H1 (cell line): ENCODE results near the gene GPC3. TPM values are rescaled to one million over a fixed set of nuclear protein-coding genes. Genes with fewer than 3 reads are reported as not detected.

Experiments
- EGR1 ChIP-seq: IDR thresholded peaks from 2 replicates; pipeline ENCODE4 v1.6.1; 2011; ENCODE audit warnings: low read depth, low read length, borderline replicate concordance
- EZH2 ChIP-seq: fragments of 200-600 bp; sonication (generic); IDR thresholded peaks from 2 replicates; pipeline ENCODE4 v1.7.1; 2012; ENCODE audit warnings: low read depth, mild to moderate bottlenecking, moderate library complexity, low read length, inconsistent platforms; ENCODE audit not compliant: severe bottlenecking
- HDAC6 ChIP-seq: IDR thresholded peaks from one replicate; pipeline ENCODE4 v1.7.1; 2012; ENCODE audit warnings: low read depth, mild to moderate bottlenecking, inconsistent platforms, low read length, moderate library complexity
- JUN ChIP-seq: IDR thresholded peaks from 2 replicates; pipeline ENCODE4 v1.6.1; 2011; ENCODE audit warnings: low read depth, mild to moderate bottlenecking, improper control_type of control experiment, low read length
- KDM5A ChIP-seq: fragments of 200-600 bp; IDR thresholded peaks from 2 replicates; pipeline ENCODE4 v1.7.1; 2012; ENCODE audit warnings: mild to moderate bottlenecking, low read length, inconsistent platforms, mixed read lengths
- MAFK ChIP-seq: IDR thresholded peaks from 2 replicates; pipeline ENCODE4 v1.6.1; 2012; ENCODE audit warnings: low read depth, mild to moderate bottlenecking, improper control_type of control experiment, low read length
- RAD21 ChIP-seq, 2 experiments: IDR thresholded peaks in 1 of 2; conservative IDR thresholded peaks in 1 of 2; 2 replicates each; pipeline ENCODE4 v1.6.1; 2011; ENCODE audit warnings: low read depth in 2 of 2, low read length in 2 of 2, improper control_type of control experiment in 1 of 2, inconsistent platforms in 1 of 2, mild to moderate bottlenecking in 1 of 2, moderate library complexity in 1 of 2
- SAP30 ChIP-seq: fragments of 300-600 bp; sonication (generic); IDR thresholded peaks from 2 replicates; pipeline ENCODE4 v1.7.1; 2012; ENCODE audit warnings: low read length, moderate library complexity, mild to moderate bottlenecking, inconsistent platforms; ENCODE audit not compliant: insufficient read depth, insufficient replicate concordance
- SUZ12 ChIP-seq: fragments of 200-600 bp; sonication (generic); IDR thresholded peaks from 2 replicates; pipeline ENCODE4 v1.6.1; 2012; ENCODE audit warnings: mild to moderate bottlenecking, inconsistent platforms, low read length, moderate library complexity, mixed read lengths
- TBP ChIP-seq: IDR thresholded peaks from 2 replicates; pipeline ENCODE4 v1.6.1; 2011; ENCODE audit warnings: low read depth, low read length, improper control_type of control experiment
- polyA plus RNA-seq, 7 experiments: library from polyadenylated mRNA; depleted of rRNA in 3 of 7; stranded (reverse) in 5 of 7; unstranded in 2 of 7; fragments of >200 nt in 5 of 7; fragments of 200-250 nt in 2 of 7; gene quantifications; 1 replicate in 5 of 7; 2 replicates in 1 of 7; 4 replicates in 1 of 7; pipeline versions ENCODE4 v1.2.1 to v1.2.3, GENCODE V29; 2011 to 2013; ENCODE audit warnings: missing spikeins in 2 of 7, mixed read lengths in 2 of 7
- total RNA-seq: library from RNA; stranded (reverse); fragmentation: NEBNext Ultra II Directional; extraction: Animal tissue kit (Norgen Biotek cat#: 25700); gene quantifications from 2 replicates; pipeline ENCODE4 v1.2.1, GENCODE V29; 2021
- TF ChIP-seq, protein P1 (sequence below): fragments of 300-600 bp; sonication (generic); IDR thresholded peaks from 2 replicates; pipeline ENCODE4 v1.7.1; 2012; ENCODE audit warnings: low read length, moderate library complexity, mild to moderate bottlenecking, inconsistent platforms; ENCODE audit not compliant: insufficient replicate concordance

GPC3 gene
- total and polyA plus RNA-seq, 2 of the 8 experiments (the other 6 are each of a cell fraction or from before 2014, with no cell fraction given) = 64.8 to 71.9 TPM

DNA sequence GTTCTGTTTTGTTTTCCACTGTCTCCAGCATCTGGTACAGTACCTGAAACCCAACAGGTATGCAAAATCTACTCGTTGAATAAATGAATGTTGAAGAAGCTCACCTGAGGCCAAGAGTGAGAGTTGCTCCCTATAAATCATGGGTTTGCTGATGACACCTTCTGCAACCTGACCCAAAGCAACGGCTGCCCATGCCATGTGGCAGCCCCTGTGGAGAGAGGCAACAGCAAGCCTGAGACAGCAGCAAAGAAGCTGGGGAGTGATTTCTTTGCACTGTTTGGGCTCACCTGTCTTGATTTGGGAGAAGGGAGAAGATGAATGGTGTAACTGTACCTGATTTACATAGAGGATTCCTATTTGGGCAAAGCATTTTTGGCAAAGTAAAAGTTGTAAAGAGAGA is 450.3 kb downstream of the GPC3 start (continued):
- TF ChIP-seq, protein P1, sequence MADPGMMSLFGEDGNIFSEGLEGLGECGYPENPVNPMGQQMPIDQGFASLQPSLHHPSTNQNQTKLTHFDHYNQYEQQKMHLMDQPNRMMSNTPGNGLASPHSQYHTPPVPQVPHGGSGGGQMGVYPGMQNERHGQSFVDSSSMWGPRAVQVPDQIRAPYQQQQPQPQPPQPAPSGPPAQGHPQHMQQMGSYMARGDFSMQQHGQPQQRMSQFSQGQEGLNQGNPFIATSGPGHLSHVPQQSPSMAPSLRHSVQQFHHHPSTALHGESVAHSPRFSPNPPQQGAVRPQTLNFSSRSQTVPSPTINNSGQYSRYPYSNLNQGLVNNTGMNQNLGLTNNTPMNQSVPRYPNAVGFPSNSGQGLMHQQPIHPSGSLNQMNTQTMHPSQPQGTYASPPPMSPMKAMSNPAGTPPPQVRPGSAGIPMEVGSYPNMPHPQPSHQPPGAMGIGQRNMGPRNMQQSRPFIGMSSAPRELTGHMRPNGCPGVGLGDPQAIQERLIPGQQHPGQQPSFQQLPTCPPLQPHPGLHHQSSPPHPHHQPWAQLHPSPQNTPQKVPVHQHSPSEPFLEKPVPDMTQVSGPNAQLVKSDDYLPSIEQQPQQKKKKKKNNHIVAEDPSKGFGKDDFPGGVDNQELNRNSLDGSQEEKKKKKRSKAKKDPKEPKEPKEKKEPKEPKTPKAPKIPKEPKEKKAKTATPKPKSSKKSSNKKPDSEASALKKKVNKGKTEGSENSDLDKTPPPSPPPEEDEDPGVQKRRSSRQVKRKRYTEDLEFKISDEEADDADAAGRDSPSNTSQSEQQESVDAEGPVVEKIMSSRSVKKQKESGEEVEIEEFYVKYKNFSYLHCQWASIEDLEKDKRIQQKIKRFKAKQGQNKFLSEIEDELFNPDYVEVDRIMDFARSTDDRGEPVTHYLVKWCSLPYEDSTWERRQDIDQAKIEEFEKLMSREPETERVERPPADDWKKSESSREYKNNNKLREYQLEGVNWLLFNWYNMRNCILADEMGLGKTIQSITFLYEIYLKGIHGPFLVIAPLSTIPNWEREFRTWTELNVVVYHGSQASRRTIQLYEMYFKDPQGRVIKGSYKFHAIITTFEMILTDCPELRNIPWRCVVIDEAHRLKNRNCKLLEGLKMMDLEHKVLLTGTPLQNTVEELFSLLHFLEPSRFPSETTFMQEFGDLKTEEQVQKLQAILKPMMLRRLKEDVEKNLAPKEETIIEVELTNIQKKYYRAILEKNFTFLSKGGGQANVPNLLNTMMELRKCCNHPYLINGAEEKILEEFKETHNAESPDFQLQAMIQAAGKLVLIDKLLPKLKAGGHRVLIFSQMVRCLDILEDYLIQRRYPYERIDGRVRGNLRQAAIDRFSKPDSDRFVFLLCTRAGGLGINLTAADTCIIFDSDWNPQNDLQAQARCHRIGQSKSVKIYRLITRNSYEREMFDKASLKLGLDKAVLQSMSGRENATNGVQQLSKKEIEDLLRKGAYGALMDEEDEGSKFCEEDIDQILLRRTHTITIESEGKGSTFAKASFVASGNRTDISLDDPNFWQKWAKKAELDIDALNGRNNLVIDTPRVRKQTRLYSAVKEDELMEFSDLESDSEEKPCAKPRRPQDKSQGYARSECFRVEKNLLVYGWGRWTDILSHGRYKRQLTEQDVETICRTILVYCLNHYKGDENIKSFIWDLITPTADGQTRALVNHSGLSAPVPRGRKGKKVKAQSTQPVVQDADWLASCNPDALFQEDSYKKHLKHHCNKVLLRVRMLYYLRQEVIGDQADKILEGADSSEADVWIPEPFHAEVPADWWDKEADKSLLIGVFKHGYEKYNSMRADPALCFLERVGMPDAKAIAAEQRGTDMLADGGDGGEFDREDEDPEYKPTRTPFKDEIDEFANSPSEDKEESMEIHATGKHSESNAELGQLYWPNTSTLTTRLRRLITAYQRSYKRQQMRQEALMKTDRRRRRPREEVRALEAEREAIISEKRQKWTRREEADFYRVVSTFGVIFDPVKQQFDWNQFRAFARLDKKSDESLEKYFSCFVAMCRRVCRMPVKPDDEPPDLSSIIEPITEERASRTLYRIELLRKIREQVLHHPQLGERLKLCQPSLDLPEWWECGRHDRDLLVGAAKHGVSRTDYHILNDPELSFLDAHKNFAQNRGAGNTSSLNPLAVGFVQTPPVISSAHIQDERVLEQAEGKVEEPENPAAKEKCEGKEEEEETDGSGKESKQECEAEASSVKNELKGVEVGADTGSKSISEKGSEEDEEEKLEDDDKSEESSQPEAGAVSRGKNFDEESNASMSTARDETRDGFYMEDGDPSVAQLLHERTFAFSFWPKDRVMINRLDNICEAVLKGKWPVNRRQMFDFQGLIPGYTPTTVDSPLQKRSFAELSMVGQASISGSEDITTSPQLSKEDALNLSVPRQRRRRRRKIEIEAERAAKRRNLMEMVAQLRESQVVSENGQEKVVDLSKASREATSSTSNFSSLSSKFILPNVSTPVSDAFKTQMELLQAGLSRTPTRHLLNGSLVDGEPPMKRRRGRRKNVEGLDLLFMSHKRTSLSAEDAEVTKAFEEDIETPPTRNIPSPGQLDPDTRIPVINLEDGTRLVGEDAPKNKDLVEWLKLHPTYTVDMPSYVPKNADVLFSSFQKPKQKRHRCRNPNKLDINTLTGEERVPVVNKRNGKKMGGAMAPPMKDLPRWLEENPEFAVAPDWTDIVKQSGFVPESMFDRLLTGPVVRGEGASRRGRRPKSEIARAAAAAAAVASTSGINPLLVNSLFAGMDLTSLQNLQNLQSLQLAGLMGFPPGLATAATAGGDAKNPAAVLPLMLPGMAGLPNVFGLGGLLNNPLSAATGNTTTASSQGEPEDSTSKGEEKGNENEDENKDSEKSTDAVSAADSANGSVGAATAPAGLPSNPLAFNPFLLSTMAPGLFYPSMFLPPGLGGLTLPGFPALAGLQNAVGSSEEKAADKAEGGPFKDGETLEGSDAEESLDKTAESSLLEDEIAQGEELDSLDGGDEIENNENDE = no peak
- TF ChIP-seq MAFK = no peak
- no peak for TF ChIP-seq SUZ12
- no peak for TF ChIP-seq SAP30
- TF ChIP-seq RAD21 (IDR thresholded peaks at IDR 0.05 in 1 of 2, conservative IDR thresholded peaks at IDR 0.05 in 1 of 2; ENCODE audit: low read depth in 2 of 2, low read length in 2 of 2) = no peak
- TF ChIP-seq TBP = no peak
- no peak for TF ChIP-seq JUN
- TF ChIP-seq HDAC6 = no peak
- TF ChIP-seq EZH2 = no peak
- TF ChIP-seq KDM5A = no peak
- no peak for TF ChIP-seq EGR1
